MCF 10A (cell line): ENCODE data around the gene ACOT7. TPM values are rescaled to one million over a fixed set of nuclear protein-coding genes. Genes with fewer than 3 reads are reported as not detected.

Experiments
- BruUV-seq: library from RNA; stranded (reverse); fragments of 400-500 nt; replicated peaks from 2 replicates; lab custom pipeline; 2021; lab: Mats Ljungman, UMichigan
- CTCF ChIA-PET: fragments of 300-600 bp; sonication (Branson Sonifier 250); formaldehyde crosslinking; extraction: SDS; loops from one replicate; lab custom pipeline; 2021; ENCODE audit warnings: antibody characterized with exemption, inconsistent platforms; lab: Yijun Ruan, JAX
- POLR2A ChIA-PET: fragments of 300-600, 350-650 bp; sonication (Branson Sonifier 250); formaldehyde crosslinking; extraction: SDS; loops from one replicate; lab custom pipeline; 2020; ENCODE audit warnings: antibody characterized with exemption, inconsistent platforms; lab: Yijun Ruan, JAX
- DNase-seq: peaks from one replicate; pipeline ENCODE4 v3.0.0-alpha.2; 2018; ENCODE audit not compliant: unreplicated experiment
- H3K27ac Mint-ChIP-seq: one replicate; pipeline ENCODE4 v1.8.0; 2022; ENCODE audit warnings: mild to moderate bottlenecking, low read depth, mixed read lengths; ENCODE audit not compliant: unreplicated experiment
- H3K27me3 Mint-ChIP-seq: one replicate; pipeline ENCODE4 v1.8.0; 2022; ENCODE audit warnings: mixed read lengths; ENCODE audit not compliant: insufficient read depth, unreplicated experiment
- H3K36me3 Mint-ChIP-seq: one replicate; pipeline ENCODE4 v1.8.0; 2022; ENCODE audit warnings: mild to moderate bottlenecking, moderate library complexity, mixed read lengths; ENCODE audit not compliant: insufficient read depth, unreplicated experiment
- H3K4me1 Mint-ChIP-seq: one replicate; pipeline ENCODE4 v1.8.0; 2022; ENCODE audit warnings: mixed read lengths; ENCODE audit not compliant: insufficient read depth, unreplicated experiment
- H3K4me3 Mint-ChIP-seq: one replicate; pipeline ENCODE4 v1.8.0; 2022; ENCODE audit warnings: mild to moderate bottlenecking, moderate library complexity, mixed read lengths; ENCODE audit not compliant: unreplicated experiment
- H3K9me3 Mint-ChIP-seq: one replicate; pipeline ENCODE4 v1.8.0; 2022; ENCODE audit warnings: mixed read lengths; ENCODE audit not compliant: unreplicated experiment
- intact Hi-C: fragments of 100-400 bp; cut with micrococcal nuclease; formaldehyde crosslinking; loops from 2 replicates; pipeline ENCODE4 v1.14.1; 2022
- total RNA-seq: library from RNA; stranded (reverse); gene quantifications from 2 replicates; pipeline ENCODE4 v1.2.3, GENCODE V29; 2022
- TF ChIP-seq, protein P1 (sequence below): fragments of 200-600 bp; IDR thresholded peaks from one replicate; pipeline ENCODE4 v1.8.0; 2022; ENCODE audit warnings: antibody characterized with exemption, mild to moderate bottlenecking; ENCODE audit not compliant: unreplicated experiment

ACOT7 gene
- total RNA-seq, 1 experiment from 2014 or later, result 117 TPM

DNA sequence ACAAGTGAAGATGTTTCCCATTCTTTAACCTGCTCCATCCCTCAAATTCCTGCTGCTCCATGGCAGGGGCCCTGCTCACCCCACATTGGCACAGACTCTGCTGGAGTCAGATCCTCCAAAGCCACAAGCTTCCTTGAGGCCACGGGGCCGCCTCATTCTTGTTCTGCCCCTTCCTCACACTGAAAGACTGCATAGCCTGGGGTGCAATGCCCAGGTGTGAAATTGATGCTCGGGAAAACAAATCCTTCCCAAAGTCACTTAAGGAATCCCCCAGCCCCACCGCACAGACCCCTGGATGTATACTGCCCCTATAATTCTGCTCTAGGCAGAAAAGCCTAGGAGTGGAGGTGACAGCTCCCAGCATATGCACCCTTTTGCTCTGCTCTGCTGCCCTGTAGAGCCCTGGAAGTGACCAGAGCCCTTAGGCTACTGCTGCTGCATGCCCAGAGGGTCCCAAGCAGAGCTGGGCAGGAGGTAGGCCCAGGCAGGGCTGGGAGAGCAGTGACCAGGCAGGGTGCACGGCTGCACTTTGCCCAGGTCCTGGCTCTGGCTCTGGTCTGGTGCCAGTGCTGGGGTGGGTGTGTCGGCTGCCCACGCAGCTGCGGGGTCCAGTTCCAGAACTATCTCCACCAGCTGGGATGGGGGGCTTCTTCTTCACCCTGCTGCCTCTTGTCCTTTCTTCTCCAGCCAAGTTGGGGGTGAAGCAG is 24.5 kb upstream of the ACOT7 start:
- TF ChIP-seq, protein P1, sequence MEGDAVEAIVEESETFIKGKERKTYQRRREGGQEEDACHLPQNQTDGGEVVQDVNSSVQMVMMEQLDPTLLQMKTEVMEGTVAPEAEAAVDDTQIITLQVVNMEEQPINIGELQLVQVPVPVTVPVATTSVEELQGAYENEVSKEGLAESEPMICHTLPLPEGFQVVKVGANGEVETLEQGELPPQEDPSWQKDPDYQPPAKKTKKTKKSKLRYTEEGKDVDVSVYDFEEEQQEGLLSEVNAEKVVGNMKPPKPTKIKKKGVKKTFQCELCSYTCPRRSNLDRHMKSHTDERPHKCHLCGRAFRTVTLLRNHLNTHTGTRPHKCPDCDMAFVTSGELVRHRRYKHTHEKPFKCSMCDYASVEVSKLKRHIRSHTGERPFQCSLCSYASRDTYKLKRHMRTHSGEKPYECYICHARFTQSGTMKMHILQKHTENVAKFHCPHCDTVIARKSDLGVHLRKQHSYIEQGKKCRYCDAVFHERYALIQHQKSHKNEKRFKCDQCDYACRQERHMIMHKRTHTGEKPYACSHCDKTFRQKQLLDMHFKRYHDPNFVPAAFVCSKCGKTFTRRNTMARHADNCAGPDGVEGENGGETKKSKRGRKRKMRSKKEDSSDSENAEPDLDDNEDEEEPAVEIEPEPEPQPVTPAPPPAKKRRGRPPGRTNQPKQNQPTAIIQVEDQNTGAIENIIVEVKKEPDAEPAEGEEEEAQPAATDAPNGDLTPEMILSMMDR, result no peak
- Mint-ChIP-seq H3K27ac (no peak overlapping the region), H3K36me3 (no peaks in the 10 kb centered on the region), H3K4me1 (peaks cover 33% of the 10 kb centered on the region), H3K27me3 (no peaks in the 10 kb centered on the region), H3K4me3 (no peak overlapping the region), H3K9me3 (no peaks in the 10 kb centered on the region)
- POLR2A ChIA-PET, result no interaction called here
- intact Hi-C loops, result no loop called here
- TSS peak; percentile 20 for BruUV-seq
- CTCF ChIA-PET, result interaction anchor here (0.7 to 1.1 kb wide), 2 partner anchors 13 to 58 kb away, joined by 3 to 5 read pairs; no protein-coding TSS in a partner anchor
- no peak for DNase-seq

DNA sequence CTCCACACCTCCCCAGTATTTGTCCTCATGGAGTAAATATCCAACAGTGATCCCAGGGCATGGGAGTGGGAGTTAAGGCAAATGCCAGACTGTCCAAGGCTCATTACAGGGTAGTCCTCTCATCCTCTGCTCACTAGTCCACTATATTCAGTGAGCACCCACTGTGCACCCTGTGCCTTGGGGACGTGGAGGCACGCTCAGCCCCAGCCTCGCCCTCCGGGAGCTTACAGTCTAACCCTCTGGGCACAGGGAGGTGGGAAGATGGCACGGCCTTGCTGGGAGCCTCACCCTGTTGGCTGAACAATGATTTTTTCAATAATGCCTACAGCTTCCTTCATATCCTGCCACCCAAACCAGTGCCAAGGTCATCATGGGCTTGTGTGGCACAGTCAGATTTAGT is 23.3 kb upstream of the ACOT7 start:
- Mint-ChIP-seq H3K27me3 (no peaks in the 10 kb centered on the region), H3K4me1 (peaks cover 32% of the 10 kb centered on the region), H3K27ac (no peak overlapping the region), H3K36me3 (no peaks in the 10 kb centered on the region), H3K9me3 (no peaks in the 10 kb centered on the region), H3K4me3 (no peak overlapping the region)
- ChIA-PET CTCF (interaction anchor here (0.6 to 5.3 kb wide), 3 partner anchors 9 to 22 kb away, joined by 4 to 46 read pairs (median 7); no protein-coding TSS in a partner anchor), POLR2A (no interaction called here)
- BruUV-seq, result no TSS peak
- TF ChIP-seq, protein P1, result no peak
- no peak for DNase-seq
- intact Hi-C loops, result no loop called here

DNA sequence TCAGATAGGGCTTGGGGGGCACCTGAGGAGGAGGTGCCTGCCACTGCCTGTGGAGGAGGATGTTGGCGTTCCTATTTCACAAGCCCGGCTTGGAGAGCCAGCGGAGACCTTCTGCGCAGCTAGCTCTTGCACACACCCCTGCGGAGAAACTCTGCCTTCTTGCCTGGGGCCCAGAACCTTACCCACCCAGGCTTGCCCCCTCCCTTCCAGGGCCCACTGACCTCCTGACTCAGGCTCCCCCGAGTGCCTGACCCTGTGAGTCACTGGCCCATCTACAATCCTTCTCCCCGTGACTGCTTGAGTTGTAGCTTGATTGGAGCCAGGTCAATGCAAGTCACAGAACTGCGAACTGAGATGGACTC is 22.7 kb upstream of the ACOT7 start:
- H3K9me3 Mint-ChIP-seq, result no peaks in the 10 kb centered on the region
- H3K36me3 Mint-ChIP-seq, result no peaks in the 10 kb centered on the region
- no peak overlapping the region for H3K4me3 Mint-ChIP-seq
- CTCF ChIA-PET, result interaction anchor here (0.5 to 5.3 kb wide), 4 partner anchors 11 to 137 kb away, joined by 3 to 46 read pairs (median 4); no protein-coding TSS in a partner anchor
- no TSS peak for BruUV-seq
- intact Hi-C loops, result no loop called here
- TF ChIP-seq, protein P1, result no peak
- no peak for DNase-seq
- POLR2A ChIA-PET, result interaction anchor here (1.0 to 5.1 kb wide), 2 partner anchors 21 to 31 kb away, joined by 3 to 28 read pairs; no protein-coding TSS in a partner anchor
- no peaks in the 10 kb centered on the region for H3K27me3 Mint-ChIP-seq
- no peak overlapping the region for H3K27ac Mint-ChIP-seq
- H3K4me1 Mint-ChIP-seq, result peaks cover 26% of the 10 kb centered on the region

DNA sequence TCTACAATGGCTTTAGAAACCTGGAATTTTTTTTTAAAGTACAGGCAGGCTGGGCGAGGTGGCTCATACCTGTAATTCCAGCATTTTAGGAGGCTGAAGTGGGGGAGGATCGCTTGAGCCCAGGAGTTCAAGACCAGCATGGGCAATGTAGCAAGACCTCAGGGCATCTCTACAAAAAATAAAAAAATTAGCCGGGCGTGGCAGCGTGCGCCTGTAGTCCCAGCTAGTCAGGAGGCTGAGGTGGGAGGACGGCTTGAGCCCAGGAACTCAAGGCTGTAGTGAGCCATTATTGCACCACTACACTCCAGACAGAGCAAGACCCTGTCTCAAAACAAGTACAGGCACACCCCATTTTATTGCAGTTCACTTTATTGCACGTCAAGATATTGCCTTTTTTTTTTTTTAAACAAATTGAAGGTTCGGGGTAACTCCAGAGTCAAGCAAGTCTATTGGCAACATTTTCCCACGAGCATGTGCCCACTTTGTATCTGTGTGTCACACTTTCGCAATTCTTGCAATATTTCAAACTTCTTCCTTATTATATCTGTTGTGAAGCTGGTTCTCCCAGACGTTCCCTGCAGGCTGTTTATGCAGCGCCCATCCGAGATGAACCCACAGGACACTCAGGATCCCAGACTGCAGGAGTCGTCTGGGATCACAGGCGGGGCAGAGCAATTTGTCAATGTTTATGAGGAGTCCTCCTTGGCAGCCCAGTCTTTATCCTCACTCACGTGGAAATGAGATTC is 21.5 kb upstream of the ACOT7 start:
- Mint-ChIP-seq H3K27me3 (no peaks in the 10 kb centered on the region), H3K4me1 (peaks cover 31% of the 10 kb centered on the region), H3K9me3 (no peaks in the 10 kb centered on the region), H3K4me3 (peak overlapping the region; percentile 65), H3K27ac (peak overlapping the region; percentile 99), H3K36me3 (no peaks in the 10 kb centered on the region)
- intact Hi-C loops, result no loop called here
- TF ChIP-seq, protein P1, result no peak
- TSS peak; percentile 93 for BruUV-seq
- CTCF ChIA-PET, result interaction anchor here (0.5 to 5.3 kb wide), 24 partner anchors 8 to 329 kb away, joined by 3 to 46 read pairs (median 4); no protein-coding TSS in a partner anchor
- POLR2A ChIA-PET, result interaction anchor here (0.8 to 5.1 kb wide), 21 partner anchors 8 to 179 kb away, joined by 3 to 29 read pairs (median 6); partner anchors contain the start of genes ACOT7, ICMT and PLEKHG5
- peak; percentile 73 for DNase-seq
